HG03520 (cell line): ENCODE data around the gene QRFPR.
"Not testable (repeated sequence)": the region's sequence is repeated elsewhere in the genome, so short reads cannot be mapped to it uniquely, and the experiment has no call there.

Source experiments
- ATAC-seq: cut with Tn5 transposase; IDR thresholded peaks from one replicate; pipeline ENCODE4 v1.9.1; 2021; ENCODE audit warnings: mild to moderate bottlenecking, moderate library complexity; ENCODE audit not compliant: unreplicated experiment

Gene QRFPR

DNA sequence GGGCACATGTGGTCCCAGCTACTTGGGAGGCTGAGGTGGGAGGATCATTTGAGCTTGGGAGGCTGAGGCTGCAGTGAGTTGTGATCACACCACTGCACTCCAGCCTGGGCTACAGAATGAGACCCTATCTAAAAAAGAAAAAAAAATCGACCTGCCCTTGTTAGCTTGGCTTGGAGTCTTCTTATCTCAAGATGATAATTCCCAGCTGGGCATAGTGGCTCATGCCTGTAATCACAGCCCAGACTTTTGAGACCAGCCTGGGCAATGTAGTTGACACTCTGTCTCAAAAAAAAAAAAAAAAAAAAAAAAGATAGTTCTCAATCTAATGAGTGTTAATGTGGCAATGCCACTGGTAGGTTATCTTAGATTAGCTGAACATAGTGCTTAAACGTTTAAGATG is 41.0 kb downstream of the QRFPR start:
- no peak for ATAC-seq

- ATAC-seq = no peak
These were observed 41.5 kb downstream of the QRFPR start for GRCh38 chr4:121339307-121339706.

DNA sequence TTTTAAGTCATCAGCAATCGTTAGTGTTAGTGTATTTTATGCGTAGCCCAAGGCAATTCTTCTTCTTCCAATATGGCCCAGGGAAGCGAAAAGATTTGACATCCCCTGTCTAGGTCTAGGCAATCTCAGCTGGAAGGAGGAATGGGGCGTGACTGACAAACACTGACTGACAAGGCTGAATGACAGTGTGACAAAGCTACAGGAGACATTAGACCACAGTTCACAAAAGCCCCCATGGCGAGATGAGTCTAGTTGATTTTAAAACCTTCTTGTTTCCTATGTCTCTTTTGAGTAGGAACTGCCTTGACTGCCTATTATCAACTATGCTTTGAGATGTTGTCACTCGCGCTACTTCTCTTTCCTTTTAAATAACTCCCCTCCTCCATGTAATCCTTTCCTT is 42.3 kb downstream of the QRFPR start:
- ATAC-seq = no peak

DNA sequence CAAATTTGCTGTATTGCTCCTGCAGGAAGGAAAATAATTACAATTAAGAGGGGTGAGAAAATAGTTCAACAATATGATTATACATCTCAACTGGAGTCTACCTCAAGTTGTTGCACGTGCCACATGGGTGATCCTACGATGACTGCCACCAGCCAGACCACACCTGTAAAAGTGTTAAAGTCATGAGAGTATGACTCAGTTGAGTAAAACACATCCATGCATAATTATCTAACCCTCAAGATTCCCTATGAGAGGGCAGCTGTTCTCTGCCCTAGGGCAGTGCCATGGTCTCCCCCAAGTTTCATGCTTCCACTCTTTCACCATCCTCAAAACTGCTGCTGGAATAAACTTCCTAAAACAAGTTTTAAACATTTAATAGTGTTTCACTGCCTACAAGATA is 44.1 kb downstream of the QRFPR start:
- no peak for ATAC-seq

DNA sequence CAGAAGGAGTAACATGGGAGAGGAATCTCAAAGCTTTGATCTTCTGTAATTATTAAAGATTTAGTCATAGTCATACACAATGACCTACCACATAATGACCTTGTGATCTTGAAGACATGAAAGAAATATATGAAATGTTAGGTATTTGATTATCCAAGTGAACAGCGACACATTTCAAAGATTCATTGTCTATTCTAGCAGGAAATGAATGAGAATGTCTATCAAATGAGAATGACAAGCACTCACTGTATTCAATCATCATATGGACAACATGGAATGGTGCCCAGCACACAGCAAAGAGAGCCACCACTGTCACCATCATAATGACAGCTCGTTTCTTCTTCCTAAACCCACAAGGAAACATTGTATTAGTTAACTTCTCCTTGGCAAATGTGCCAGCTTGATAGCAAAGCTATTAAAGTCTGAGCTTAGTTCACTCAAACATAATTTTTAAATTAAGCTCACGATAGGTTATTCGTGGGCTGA is 50.6 kb downstream of the QRFPR start:
- ATAC-seq = no peak

GRCh38 chr4:121326597-121326996 is 54.2 kb downstream of the QRFPR start:
- no peak for ATAC-seq

DNA sequence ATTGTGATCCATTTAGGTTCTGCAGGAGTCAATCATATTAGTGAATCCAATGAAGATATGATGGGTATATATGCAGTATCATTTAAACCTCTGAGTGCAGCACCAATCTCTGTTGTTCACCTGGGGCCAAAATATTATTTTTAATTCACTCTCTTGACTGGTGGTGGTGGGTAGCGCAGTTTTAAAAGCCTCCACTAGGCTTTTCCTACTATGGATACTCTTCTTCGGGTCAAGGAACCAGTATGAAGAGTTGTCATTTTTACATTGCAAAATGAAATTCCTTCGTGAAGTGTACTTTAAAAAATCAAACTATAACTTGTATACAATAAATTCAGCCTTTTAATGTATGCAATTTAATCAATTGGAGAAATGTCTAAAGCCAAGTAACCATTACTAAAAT is 56.5 kb downstream of the QRFPR start:
- no peak for ATAC-seq

DNA sequence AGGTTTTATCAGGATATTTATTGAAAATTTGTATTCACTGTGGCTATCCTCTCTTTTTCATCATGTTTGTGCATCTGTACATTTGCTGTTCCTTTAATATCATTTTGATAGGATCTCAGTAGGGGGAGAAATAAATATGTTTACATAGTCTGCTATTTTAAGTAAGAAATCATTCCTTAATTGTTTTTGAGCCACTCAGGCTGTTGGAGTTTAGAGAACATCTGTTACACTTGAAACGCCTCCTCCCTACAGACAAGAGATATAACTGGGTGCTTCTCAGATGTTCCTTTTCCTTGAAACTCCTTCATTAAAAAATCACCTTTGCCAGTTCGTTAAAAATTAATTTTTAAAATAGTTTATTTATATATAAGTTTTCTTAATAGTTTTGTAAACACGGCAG is 59.4 kb downstream of the QRFPR start:
- no peak for ATAC-seq

DNA sequence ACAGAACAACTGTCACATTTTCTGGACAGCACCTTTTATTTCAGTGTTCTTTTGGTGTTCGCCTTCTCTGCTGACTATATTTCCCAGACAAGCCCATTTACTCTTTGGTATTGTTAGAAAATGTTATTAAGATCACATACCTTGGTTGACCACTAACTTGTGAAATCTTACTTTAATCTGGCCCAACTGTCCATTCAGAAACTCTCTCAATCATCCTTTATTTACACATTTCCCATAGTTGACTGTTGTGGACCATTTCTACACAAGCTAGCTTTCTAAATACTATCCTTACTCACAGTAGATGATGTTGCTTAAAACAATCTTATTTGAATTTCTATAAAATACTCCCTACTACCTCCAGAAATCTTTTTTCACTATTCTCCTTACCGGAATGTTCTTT is 64.7 kb downstream of the QRFPR start:
- ATAC-seq = no peak

GRCh38 chr4:121313430-121313829 is 67.4 kb downstream of the QRFPR start:
- not testable (repeated sequence) for ATAC-seq

DNA sequence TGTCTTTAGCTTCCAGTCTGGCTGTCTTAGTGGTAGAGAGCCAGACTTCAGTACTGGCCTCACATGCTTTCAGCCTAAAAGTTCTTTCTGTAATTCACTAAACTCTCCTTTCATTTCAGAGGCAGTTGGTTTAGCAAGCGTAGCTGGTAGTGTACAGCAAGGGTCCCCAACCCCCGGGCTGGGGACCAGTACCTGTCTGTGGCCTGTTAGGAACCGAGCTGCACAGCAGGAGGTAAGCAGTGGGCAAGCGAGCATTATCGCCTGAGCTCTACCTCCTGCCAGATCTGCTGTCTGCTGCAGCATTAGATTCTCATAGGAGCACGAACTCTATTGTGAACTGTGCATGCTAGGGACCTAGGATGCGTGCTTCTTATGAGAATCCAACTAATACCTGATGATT is 72.0 kb downstream of the QRFPR start:
- ATAC-seq = no peak

DNA sequence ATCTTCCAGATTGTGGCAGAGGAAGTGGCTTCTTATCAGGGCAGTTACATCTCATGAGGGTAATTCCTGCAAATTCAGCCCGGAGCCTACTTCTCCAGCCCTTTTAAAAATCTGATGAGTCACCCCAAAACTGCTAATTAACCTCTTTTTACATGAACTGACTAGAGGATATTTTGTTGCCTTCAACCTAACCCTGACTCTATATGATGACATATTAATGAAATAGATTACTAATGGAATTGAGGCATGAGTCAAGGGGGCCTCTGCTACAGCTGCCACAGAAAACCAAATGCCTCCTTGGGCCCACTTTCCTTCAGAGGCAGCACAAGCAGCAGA is 72.5 kb downstream of the QRFPR start:
- no peak for ATAC-seq

DNA sequence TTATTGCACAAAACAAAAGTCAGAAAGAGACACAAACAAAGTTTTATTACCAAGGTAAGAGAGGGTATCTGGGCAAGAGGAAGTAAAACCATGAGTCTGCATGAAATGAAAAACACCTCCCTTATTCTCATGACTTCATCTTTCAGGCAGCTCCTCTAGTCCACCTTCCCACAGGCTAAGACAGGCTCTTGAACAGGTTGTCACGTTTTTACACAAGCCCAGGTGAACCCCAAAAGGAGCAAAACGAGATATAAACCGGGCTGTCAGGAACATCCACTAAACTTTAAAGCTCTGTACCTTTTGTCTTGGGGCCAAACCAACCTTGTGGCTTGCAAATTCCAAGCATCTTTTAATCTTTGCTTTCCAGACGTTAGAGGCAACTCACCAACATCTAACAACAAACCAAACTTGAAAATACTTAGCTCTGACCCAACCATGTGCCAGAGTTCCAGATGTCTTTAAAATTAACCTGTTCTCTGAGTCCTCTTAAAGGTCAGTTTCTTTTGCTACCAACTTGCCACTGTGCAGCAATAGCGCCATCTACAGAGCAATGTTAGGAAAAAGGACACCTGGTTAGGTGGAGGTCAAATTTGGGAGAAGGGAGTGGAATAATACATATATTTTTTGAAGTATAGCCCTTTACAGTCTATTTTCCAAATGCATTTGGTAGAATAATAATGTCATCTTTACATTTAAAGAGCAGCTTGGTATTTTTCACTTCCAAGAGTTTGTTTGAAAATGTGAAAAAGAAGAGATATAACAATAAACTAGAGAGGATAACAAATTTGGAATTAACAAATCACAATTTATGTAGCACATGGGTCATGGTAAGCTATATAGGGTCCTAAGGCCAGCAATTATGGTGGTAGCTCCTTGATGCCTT is 73.1 kb downstream of the QRFPR start:
- peak; percentile 94 for ATAC-seq

DNA sequence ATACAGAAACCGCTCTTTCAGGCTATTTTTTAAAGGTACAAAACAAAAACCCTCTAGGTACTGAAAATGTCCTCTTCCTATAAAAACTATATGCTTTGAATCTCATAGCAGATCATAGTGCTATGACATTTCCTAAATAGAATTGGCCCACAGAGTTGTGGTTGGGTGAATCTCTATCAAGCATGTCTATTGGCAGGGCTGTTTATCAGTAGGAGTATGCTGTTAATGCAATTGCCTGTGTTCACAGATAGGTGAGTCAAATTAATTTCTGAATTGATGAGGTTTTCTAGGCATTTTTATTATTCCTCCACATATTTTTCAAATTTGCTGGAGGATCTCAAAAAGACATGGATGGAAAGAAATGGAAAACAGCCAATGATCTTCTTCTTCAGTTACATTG is 73.9 kb downstream of the QRFPR start:
- no peak for ATAC-seq

GRCh38 chr4:121304893-121305292 is 75.9 kb downstream of the QRFPR start:
- ATAC-seq = no peak

- no peak for ATAC-seq
These were observed 81.5 kb downstream of the QRFPR start for GRCh38 chr4:121299367-121299766.

GRCh38 chr4:121283319-121283718 is 97.5 kb downstream of the QRFPR start:
- no peak for ATAC-seq

- no peak for ATAC-seq
These were observed 100.4 kb downstream of the QRFPR start for GRCh38 chr4:121280425-121280824.

- peak; percentile 84 for ATAC-seq
These were observed 101.9 kb downstream of the QRFPR start for GRCh38 chr4:121278811-121279368.
